B cell (primary cell): ENCODE data around the gene E2F3.

Experiments
- EZH2 ChIP-seq: IDR thresholded peaks from 2 replicates; pipeline ENCODE4 v1.6.1; 2012; ENCODE audit warnings: borderline replicate concordance, low read depth, mild to moderate bottlenecking, moderate library complexity, low read length; ENCODE audit not compliant: insufficient read depth, poor library complexity, severe bottlenecking
- TF ChIP-seq, protein P1 (sequence below): fragments of 200-600 bp; IDR thresholded peaks from one replicate; pipeline ENCODE4 v1.8.0; 2022; ENCODE audit warnings: antibody characterized with exemption, mild to moderate bottlenecking

DNA sequence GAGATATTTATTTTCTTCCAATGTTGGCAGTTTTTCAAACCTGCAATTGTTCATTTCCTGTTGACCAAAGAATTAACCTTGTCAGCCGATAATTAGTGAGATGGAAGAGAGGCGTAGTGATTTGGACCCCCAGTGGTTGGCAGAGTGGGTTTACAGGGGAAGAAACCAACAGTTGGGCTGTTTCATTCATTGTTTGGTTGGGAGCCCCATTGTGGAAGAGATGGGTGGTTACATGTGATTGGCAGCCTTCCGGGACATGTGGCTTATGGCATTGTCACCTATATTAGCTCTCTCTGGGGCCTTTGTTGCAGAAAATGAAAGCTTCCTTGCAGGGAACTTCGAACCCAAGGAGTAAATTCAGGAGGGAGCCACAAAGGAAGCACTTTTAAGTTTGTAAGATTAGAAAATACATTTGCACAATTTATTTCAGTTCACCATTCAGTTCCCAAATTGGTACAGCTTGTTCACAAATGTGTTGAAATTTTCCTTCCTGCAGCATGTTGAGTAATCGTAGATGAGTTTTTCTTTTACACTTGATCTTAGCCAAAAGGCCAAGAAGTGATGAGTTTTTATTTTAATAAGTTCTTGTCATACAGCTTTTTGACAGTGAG is 82.3 kb downstream of the E2F3 start:
- TF ChIP-seq, protein P1, sequence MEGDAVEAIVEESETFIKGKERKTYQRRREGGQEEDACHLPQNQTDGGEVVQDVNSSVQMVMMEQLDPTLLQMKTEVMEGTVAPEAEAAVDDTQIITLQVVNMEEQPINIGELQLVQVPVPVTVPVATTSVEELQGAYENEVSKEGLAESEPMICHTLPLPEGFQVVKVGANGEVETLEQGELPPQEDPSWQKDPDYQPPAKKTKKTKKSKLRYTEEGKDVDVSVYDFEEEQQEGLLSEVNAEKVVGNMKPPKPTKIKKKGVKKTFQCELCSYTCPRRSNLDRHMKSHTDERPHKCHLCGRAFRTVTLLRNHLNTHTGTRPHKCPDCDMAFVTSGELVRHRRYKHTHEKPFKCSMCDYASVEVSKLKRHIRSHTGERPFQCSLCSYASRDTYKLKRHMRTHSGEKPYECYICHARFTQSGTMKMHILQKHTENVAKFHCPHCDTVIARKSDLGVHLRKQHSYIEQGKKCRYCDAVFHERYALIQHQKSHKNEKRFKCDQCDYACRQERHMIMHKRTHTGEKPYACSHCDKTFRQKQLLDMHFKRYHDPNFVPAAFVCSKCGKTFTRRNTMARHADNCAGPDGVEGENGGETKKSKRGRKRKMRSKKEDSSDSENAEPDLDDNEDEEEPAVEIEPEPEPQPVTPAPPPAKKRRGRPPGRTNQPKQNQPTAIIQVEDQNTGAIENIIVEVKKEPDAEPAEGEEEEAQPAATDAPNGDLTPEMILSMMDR = no peak
- TF ChIP-seq EZH2 = no peak
